NCI-H345 (cell line): Measurements from ENCODE around the gene ANXA4.
"Not testable (repeated sequence)": the region's sequence is repeated elsewhere in the genome, so short reads cannot be mapped to it uniquely, and the experiment has no call there.

Experiments used
- DNase-seq: peaks from one replicate; lab custom pipeline; 2025; lab: John Stamatoyannopoulos, UW

Gene ANXA4

DNA sequence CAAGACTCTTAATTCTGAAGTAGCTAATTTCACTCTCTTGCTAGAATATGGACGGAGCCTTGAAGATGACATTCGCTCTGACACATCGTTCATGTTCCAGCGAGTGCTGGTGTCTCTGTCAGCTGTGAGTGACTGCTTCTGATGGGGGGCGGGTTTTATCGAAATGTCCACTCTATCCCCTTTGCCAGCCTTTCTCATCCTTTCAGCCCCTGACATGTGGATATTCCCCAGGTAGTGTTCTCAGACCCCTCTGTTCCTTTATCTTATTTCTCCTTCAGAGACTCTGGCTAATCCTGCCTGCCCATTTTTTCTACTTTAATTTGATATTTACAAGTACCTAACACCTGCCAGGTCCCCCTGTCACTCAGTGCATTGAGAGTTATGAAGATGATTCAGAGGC, 68.6 kb downstream of the ANXA4 start:
- no peak for DNase-seq

DNA sequence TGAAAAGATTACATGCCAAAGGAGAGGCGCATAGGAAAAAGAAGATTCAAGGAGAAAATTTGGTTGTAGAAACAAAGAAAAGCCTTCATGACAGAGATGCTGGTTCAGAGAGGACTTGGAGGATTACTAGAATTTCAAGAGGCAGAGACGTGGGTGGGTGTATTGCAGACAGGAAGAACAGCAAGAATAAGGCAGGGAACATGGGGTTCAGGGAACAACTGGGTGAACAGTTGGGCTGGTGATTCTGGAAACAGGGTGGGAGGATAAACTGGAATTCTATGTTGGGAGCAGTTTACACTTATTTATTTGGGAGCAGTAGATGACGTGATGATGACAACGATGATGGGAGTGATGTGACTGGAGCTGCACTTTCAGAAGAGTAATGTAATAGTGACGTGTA, 69.1 kb downstream of the ANXA4 start:
- DNase-seq = no peak

DNA sequence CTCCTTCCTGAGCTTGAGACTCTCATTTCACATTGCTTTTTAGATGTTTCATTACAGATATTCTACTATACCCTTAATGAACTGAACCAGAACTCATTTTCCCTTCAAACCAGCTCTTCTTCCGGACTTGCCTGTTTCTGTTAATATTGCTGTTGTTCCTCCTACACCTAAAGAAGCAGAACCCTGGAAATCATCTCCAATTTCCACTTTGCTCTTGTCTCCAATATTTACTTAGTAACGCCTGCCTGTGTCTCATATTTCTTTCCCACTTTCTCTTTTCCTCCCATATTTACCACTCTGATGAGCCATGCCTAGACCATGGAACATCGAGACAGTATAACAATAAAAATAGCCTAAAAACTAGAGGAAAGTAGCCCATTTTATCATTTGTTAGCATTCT, 69.7 kb downstream of the ANXA4 start:
- peak; percentile 2 for DNase-seq

DNA sequence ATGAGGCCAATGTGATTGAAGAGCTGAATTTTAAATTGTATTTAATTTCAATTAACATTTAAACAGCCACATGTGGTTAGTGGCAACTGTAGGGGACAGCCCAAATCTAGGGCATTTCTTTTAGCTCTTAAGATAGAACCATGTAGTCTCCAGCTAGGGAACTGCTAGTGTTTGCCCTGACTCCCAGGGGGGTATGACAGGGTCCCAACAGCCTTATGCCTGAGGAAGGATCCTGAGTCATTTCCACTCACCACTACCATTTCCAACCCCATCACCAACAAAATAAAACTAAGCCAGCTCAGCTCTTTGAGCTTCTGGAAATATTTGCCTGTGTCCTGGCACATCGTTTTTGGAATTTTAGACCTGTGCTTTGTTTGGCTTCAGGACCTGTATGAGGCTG, 73.8 kb downstream of the ANXA4 start:
- DNase-seq = no peak

DNA sequence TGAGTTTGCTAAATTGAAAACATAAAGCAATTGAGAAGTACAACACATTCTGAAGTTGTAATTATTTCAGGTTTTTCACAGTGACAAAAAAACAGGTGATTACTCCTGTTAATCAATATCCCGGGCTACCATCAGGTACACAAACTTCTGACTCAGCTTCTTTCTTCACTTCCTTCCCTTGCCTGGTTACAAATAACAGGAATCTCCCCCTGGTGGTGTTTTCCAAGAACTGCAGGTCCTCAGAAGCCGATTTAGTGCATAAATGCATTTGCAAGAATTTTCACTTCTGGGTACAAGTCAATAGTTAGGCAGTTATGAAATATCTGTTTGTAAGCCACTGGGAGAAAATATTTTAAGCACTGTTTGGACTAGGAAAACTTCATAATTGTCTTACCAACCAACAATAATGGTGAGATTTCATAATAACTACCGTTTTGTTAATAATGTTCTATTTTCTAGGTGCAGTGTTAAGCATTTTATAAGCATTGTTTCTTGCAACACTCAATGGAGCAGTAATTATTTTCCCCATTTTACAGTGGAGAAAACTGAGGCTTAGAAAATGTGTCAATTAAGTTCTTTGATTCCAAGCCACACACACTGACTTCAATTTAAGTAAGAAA, 75.1 kb downstream of the ANXA4 start:
- peak; percentile 90 for DNase-seq

DNA sequence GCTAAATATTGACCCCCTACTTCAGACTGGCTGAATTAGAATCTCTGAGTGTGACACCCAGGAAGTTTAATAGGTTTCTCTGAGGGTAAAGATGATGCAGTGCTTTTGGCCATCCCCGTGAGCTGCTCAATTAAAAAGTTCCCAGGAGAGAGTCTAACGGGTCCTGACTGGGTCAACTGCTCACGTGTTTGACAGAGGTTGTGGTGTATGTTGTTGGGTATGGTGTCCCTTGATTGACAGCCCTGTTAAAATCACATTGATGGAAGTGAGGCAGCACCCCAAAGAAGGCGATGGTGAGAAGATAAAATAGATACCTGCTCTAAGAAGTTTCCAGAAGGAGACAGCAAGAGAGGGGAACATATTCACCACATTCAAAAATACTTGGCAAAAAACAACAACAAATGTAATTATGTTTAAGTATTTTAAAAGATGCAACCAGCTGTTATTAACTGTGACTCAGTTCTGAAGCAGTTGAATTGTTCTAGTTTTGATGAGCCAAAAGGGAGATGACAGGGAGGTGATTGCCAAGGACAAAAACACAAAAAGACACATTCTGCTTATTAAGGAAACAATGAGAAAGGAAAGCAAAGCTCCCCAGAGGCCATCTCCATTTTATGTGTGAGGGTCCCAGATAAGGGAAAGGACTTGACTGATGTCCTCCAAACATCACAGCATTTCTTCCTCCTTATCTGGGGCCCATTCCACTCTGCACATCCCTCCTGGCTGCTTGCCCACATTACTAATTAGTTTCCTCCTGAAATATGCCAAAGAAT, 76.0 kb downstream of the ANXA4 start:
- no peak for DNase-seq

DNA sequence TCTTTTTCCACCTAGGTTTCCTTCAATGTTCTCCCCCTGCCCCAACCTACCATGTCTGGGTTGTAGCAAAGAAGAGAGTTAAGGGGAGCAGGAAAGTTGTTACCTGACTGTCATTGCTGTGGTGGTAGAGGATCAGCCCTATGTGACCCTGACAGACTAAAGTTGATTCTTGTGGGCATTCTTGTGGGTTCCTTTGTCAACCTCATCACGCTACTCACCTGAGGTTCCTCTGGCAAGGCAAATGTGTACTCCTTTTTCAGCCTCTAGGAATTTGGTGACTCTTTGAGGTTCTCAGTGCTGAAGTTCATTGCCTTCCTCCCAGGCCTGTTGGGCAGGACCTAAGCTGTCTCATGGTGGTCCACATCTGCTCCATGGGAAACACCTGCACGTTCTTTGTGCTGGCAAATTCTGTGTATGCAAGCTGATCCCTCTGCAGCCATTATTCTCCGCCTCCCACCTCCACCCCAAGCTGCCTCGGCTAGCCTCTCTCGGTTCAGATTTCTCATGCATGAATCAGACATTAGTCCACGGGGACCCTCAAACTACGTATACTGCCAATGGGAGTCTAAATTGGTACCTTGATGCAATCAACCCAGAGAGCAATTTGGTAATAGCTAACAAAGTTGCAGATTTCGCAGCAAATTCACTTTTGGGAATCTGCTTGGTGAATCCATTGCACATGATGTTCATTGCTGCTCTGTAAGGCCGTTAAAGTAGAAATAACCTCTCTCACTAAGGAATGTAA, 86.0 kb downstream of the ANXA4 start:
- no peak for DNase-seq

DNA sequence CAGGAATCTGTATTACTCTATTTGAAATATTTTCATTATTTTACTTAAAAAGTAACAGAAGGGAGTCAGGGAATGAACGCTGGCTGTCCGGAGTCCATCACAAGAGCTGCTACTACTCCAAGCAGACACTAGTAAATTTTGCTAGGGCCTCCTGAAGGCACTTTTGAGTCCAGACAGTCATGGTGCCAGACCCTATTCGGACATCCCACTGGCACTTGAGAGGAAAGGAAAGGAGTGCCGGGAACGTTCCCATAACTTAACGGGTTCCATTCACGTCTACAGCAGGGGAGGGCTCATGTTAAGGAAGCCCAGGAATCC, 87.0 kb downstream of the ANXA4 start:
- no peak for DNase-seq

DNA sequence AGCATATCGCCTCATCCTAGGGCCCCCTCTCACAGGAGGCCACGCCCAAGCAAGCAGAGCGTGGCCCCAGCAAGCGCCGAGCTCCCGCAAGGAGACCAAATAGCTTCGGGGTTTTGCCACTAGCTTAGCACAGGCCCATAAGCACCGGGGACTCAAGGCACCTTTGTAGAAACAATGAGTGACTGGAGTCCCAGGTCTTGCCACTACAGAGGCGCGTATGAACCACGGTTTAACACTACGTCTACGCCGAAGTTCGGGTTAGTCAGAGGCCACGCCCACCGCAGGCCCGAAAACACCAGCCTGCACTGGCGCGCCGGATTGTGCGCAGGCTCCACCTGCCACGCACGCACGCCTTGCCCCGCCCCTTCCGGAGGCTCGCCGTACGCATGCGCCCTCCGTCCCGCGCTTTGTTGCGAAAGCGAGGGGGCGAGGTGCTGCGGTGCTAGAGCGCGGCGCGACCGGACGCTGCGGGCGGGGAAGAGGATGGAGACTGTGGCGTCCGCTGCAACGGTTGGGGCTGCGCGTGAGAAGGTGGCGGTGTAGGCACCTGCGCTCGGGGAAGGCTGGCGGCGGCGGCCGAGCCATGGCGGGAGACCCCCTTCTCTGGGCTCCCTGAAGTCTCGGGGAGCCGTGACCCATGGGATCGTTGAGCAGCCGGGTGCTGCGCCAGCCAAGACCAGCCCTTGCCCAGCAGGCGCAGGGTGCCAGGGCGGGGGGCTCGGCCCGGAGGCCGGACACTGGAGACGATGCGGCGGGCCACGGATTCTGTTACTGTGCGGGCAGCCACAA, 87.5 kb downstream of the ANXA4 start, which contains the start of gene GMCL1:
GMCL1 (plus strand) TSS at position 405 of the 789 bp plus-strand sequence; CDS start at position 638, 233 bp downstream.
- DNase-seq = peak; percentile 95

DNA sequence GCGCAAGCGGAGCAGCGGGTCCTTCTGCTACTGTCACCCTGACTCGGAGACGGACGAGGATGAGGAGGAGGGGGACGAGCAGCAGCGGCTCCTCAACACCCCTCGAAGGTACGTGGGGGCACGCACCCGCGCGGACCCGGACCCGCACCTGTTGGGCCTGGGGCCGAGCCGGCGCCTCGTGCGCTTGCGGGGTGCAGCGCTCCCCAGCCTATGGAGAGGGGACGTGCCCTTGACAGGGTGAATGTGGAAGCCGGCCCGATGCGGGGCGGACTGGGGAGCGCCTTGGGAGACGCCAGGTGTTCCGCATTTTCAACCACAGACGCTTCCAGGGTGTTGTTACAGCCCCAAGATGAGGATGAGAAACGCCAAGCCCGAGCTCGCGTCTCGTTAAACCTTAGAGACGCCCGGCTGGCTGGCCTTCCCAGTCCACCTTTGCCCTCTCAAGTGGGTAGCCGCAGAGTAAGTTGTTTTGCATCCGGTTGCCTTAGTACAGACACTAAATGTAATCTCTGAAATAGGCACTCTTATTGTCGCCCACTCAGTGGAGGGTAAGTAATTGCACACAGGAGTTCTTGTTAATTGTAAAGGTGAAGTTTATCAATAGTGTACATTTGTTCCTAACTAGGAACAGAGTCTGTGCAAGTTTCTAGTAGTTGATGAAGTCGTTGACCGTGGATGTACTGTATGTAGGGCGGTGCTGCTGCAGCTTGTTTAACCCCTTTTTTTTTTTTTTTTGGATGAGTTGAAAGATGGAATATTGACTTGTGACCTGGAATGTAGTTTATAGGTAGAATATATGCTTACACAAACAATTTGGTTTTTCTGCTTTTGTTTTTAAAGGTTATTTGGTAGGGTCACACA, 88.3 kb downstream of the ANXA4 start:
- no peak for DNase-seq

DNA sequence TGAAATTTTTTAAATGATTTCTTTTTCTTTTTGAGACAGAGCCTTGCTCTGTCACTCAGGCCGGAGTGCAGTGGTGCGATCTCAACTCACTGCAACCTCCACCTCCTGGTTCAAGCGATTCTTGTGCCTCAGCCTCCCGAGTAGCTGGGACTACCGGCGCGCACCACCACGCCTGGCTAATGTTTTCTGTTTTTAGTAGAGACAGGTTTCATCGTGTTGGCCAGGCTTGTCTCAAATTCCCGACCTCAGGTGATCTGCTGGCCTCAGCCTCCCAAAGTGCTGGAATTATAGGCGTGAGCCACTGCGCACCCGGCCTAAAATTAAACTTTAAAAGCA, 88.9 kb downstream of the ANXA4 start:
- DNase-seq = not testable (repeated sequence)

DNA sequence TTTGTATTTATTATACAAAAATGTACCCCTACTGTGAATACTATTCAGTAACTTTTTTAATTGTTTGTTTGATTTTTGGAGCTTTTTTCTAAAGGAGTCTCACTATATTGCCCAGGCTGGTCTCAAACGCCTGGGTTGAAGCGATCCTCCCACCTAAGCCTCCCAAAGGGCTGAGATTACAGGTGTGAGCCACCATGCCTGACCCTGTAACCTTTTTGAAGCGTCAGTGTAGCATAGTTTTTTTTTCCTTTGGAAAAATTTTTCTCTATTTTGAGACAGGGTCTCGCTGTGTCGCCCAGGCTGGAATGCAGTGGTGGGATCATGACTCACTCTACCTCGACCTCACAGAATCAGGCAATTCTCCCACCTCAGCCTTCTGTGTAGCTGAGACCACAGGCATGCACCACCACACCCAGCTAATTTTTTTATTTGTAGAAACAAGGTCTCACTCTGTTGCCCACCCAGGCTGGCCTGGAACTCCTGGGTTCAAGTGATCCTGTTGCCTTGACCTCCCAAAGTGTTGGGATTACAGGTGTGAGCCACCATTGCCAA, 89.5 kb downstream of the ANXA4 start:
- DNase-seq = no peak

DNA sequence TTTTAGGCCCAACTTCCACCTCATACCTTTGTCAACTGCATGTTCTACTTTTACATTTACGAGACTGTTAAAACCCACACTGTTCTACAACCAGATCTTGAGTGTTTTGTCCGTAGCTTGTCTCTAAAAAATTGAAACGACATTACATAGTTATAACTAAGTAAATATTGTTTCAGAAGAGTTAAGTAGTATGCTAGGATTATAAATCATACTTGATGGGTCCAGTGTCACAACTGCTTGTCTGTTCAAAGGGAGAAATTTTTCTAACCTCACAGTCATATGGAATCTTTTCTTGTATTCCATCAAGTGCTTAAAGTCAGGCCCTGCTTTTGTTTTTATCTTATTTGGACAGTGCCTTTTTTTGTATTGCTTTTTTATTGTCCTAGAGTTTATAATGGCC, 91.8 kb downstream of the ANXA4 start:
- no peak for DNase-seq

DNA sequence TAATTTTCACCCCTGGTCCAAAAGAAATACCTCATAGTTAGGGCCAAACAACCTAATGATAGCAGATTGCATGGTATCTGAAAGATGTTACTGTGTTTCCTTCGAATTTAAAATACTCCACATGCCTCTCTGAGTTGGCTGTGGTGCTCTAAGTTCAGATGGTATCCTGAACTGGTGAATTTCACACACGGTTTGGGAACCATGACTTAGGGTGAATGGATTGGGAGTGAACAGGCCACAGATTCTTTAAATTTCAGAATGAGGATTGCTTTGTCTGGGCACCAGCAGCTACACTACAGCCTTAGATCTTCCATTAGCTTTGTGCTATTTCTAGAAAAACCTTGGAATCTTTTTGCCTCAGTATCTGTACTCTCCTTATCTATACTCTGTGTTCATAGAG, 93.7 kb downstream of the ANXA4 start:
- DNase-seq = no peak

DNA sequence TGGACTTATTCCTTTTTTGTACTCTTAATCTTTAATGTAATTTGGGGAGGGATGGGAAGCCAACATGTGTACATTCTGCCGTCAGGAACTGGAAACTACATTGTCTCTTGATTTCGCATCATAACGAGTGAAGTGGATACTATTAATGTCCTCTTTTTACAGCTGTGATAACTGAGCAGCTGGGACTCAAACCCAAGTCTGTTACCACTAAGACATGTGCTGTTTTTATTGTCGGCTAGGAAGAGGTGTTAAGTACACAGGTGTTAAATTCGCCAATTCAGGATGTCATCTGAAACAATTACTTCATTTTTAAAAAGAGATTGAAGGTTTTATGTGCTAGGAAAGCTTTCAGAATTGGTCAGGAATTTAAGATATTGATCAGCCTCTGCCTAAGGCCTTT, 94.4 kb downstream of the ANXA4 start:
- no peak for DNase-seq

DNA sequence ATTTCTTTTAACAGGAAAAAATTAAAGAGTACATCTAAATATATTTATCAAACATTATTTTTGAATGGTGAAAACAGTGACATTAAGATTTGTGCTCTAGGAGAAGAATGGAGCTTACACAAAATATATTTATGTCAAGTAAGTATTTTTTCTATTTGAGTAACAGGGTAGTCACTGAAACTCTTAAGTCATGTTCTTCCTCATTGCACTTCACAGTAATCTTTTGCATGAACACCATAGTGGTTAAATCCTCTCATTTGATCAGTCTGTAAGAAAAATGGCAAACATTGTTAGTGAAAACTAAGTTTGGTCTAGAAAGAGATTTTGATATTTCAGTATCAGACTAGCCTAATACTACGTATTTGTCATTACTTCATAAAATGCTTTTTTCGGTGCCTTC, 95.6 kb downstream of the ANXA4 start:
- no peak for DNase-seq

DNA sequence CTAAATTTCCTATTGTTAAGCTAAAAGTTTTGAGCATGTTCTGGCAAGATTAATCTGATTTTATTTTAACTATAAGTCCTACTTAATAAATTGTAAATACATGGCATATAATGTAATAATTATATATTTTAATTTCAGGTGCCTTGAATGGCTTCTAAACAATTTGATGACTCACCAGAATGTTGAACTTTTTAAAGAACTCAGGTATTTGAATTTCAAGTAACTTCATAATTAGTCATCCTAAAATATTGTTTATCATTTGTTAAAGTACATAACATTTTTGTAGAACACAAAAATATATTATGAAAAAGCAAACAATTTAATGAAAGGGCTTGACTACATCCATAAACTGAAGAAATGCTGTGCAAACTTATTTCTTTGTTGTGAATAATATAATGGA, 102.1 kb downstream of the ANXA4 start:
- no peak for DNase-seq

DNA sequence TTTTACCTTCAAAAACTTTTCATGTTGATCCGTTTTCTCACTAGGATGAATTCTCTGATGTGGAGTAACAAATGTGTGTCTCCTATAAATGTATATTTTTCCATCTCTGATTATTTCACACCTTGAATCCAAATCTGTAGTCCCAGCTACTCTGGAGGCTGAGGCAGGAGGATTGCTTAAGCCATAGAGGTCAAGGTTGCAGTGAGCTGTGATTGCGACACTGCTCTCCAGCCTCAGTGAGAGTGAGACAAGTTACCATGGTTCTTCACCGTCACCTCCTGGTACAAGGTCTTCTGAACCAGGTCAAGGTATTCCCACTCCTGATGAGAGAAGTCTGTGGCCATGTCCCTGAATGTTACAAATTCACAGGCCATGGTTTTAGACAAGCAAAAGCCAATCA, 102.6 kb downstream of the ANXA4 start:
- DNase-seq = no peak

DNA sequence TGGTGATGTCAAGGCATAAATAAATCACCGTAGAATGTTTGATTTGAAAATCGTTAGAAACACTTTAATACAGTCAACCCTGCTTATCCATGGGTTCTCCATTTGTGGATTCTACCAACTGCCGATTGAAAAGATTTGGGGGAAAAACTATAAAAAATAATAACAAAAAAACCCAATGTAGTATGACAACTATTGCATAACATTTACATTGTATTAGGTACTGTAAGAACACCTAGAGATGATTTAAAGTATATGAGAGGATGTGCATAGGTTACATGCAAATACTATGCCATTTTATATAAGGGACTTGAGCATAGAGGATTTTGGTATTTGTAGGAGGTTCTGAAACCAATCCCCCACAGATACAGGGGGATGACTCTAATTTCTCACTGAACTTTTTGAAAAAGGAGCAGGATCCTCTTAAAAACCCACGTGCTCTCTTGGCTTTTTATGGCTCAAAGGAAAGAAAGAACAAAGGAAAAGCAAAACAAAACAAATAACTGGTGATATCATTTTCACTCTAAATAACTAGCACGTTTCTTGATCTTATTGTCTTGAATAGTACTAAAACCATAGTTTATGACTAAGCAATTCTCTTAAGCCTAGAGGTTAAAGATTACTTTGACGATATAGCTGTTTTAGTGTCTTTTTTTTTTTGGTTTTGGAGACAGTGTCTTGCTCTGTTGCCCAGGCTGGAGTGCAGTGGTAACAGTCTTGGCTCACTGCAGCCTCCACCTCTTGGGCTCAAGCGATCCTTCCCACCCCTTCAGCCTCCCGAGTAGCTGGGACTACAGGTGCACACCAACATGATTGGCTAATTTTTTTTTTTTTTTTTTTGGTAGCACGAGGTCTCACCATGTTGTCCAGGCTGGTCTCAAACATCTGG, 104.5 kb downstream of the ANXA4 start:
- no peak for DNase-seq
